ENCODE data around the gene ZBTB7C.

DNA sequence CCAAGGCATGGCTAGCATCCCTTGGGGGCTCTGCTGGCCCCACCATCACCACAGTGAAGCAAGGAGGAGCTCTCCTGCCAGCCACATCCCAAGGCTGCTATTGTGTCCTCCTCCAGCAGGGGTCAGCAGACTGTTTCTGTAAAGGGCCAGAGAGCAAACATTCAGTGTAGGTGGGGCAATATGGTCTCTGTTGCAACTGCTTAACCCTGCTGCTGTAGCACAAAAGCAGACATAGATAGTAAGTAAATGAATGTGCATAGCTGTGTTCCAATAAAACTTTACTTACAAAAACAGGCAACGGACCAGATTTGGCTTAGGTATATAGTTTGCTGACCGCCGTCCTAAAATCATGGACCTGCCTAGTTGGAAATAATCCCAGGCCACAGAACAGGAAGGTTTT, 36.4 kb upstream of the ZBTB7C start:
- TF ChIP-seq, protein P1, sequence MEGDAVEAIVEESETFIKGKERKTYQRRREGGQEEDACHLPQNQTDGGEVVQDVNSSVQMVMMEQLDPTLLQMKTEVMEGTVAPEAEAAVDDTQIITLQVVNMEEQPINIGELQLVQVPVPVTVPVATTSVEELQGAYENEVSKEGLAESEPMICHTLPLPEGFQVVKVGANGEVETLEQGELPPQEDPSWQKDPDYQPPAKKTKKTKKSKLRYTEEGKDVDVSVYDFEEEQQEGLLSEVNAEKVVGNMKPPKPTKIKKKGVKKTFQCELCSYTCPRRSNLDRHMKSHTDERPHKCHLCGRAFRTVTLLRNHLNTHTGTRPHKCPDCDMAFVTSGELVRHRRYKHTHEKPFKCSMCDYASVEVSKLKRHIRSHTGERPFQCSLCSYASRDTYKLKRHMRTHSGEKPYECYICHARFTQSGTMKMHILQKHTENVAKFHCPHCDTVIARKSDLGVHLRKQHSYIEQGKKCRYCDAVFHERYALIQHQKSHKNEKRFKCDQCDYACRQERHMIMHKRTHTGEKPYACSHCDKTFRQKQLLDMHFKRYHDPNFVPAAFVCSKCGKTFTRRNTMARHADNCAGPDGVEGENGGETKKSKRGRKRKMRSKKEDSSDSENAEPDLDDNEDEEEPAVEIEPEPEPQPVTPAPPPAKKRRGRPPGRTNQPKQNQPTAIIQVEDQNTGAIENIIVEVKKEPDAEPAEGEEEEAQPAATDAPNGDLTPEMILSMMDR (IDR thresholded peaks at IDR 0.05), result peak; percentile 29 to 51 (median 44)
- no peak for TF ChIP-seq EP300 (IDR thresholded peaks at IDR 0.05)
- no peak for TF ChIP-seq POLR2A (IDR thresholded peaks at IDR 0.05)
